NOMO-1 treated with DMSO at 0.1 percent for 48 hours (cell line): ENCODE results near the gene TRIM32.

Experiments used
- DNase-seq: peaks from one replicate; lab custom pipeline; 2025; ENCODE audit not compliant: unreplicated experiment; lab: John Stamatoyannopoulos, UW

Gene TRIM32

GRCh38 chr9:116750510-116750909, 63.4 kb downstream of the TRIM32 start:
- no peak for DNase-seq
